ENCODE results near the gene RBMXL3.

DNA sequence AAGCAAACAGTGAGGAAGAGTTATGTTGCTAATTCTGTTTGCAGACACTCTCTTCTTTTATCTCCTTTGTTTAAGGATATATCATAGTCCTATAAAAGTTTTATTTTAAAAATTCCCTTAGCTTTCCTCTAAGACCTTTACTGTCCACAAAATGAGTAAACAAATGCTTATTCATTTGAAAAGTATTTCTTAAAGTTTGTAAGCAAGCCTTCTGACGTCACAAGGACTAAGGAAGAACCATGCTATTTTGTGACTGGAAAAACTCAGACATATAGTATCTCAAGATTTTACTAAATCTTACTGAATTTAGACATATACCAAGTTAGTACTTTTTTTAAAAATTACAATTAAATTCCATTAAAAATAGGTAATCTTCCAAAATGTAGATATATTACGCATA lies 5.2 kb upstream of the RBMXL3 start:
- TF ChIP-seq, protein P1, sequence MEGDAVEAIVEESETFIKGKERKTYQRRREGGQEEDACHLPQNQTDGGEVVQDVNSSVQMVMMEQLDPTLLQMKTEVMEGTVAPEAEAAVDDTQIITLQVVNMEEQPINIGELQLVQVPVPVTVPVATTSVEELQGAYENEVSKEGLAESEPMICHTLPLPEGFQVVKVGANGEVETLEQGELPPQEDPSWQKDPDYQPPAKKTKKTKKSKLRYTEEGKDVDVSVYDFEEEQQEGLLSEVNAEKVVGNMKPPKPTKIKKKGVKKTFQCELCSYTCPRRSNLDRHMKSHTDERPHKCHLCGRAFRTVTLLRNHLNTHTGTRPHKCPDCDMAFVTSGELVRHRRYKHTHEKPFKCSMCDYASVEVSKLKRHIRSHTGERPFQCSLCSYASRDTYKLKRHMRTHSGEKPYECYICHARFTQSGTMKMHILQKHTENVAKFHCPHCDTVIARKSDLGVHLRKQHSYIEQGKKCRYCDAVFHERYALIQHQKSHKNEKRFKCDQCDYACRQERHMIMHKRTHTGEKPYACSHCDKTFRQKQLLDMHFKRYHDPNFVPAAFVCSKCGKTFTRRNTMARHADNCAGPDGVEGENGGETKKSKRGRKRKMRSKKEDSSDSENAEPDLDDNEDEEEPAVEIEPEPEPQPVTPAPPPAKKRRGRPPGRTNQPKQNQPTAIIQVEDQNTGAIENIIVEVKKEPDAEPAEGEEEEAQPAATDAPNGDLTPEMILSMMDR (IDR thresholded peaks at IDR 0.05) = no peak
- TF ChIP-seq POLR2A (IDR thresholded peaks at IDR 0.05) = no peak

All from thyroid gland (tissue), 4 donors.